ENCODE data around the gene JMJD4.
"Not testable (repeated sequence)": the region's sequence is repeated elsewhere in the genome, so short reads cannot be mapped to it uniquely, and the experiment has no call there.

The JMJD4 gene

GRCh38 chr1:227731241-227731677 is 3.8 kb downstream of the JMJD4 start:
- DNase-seq: no peak

GRCh38 chr1:227730630-227731151 is 4.4 kb downstream of the JMJD4 start:
- DNase-seq: no peak

- no peak for DNase-seq
Observed at GRCh38 chr1:227729881-227730629, 5.0 kb downstream of the JMJD4 start.

GRCh38 chr1:227729144-227729880 is 5.8 kb downstream of the JMJD4 start:
- no peak for DNase-seq

- no peak for DNase-seq
Observed at GRCh38 chr1:227728892-227729143, 6.3 kb downstream of the JMJD4 start.

- peak; percentile 45 for DNase-seq
Observed at GRCh38 chr1:227728059-227728891, 6.8 kb downstream of the JMJD4 start.

- no peak for DNase-seq
Observed at GRCh38 chr1:227726924-227727599, 8.0 kb downstream of the JMJD4 start.

GRCh38 chr1:227726318-227726717 is 8.8 kb downstream of the JMJD4 start:
- no peak for DNase-seq

- no peak for DNase-seq
Observed at GRCh38 chr1:227725046-227725445, 10.1 kb downstream of the JMJD4 start.

GRCh38 chr1:227723474-227723873 is 11.6 kb downstream of the JMJD4 start:
- DNase-seq: no peak

GRCh38 chr1:227718932-227719331 is 16.2 kb downstream of the JMJD4 start:
- DNase-seq: no peak

- no peak for DNase-seq
Observed at GRCh38 chr1:227712648-227713047, 22.5 kb downstream of the JMJD4 start.

- DNase-seq: not testable (repeated sequence)
Observed at GRCh38 chr1:227710474-227710873, 24.6 kb downstream of the JMJD4 start.

GRCh38 chr1:227709451-227709850 is 25.7 kb downstream of the JMJD4 start:
- DNase-seq: no peak

GRCh38 chr1:227707846-227708245 is 27.3 kb downstream of the JMJD4 start:
- DNase-seq: no peak

- DNase-seq: not testable (repeated sequence)
Observed at GRCh38 chr1:227701631-227702030, 33.5 kb downstream of the JMJD4 start.

GRCh38 chr1:227697321-227697864 is 37.7 kb downstream of the JMJD4 start:
- no peak for DNase-seq

GRCh38 chr1:227685807-227686206 is 49.3 kb downstream of the JMJD4 start:
- no peak for DNase-seq
